Fibroblast of lung (primary cell): ENCODE results near the gene PPP1R9A.

Source experiments
- CTCF ChIP-seq, 2 donors: IDR thresholded peaks in 1 of 2; conservative IDR thresholded peaks in 1 of 2; 1 replicate in 1 of 2; 2 replicates in 1 of 2; pipeline ENCODE4 v1.5.1; 2011 to 2012; ENCODE audit warnings: low read length in 2 of 2, control low read depth in 1 of 2, inconsistent platforms in 1 of 2, low read depth in 1 of 2, mild to moderate bottlenecking in 1 of 2
- EZH2 ChIP-seq: IDR thresholded peaks from 2 replicates; pipeline ENCODE4 v1.5.1; 2012; ENCODE audit warnings: low read length, control low read depth, mild to moderate bottlenecking; ENCODE audit errors: missing control alignments

GRCh38 chr7:95321720-95322119 is 414.3 kb downstream of the PPP1R9A start:
- no peak for TF ChIP-seq CTCF (conservative IDR thresholded peaks at IDR 0.05 in 1 of 2, IDR thresholded peaks at IDR 0.05 in 1 of 2; ENCODE audit: low read depth in 1 of 2, low read length in 2 of 2)
- no peak for TF ChIP-seq EZH2
